Stimulated activated CD4-positive, alpha-beta T cell treated with anti-CD3 and anti-CD28 coated beads, Interleukin-2, amount 100 ng/mL, for 48 hours (primary cell): ENCODE measurements around the gene PFN1.
A peak's percentile ranks its signal among the peaks of the same experiment; 100 is the strongest.
"Not testable (repeated sequence)": the region's sequence is repeated elsewhere in the genome, so short reads cannot be mapped to it uniquely, and the experiment has no call there.

Experiments
- DNase-seq, 2 donors: peaks; one replicate each; pipeline ENCODE4 v3.0.0-alpha.2; 2020

Gene PFN1

GRCh38 chr17:4945176-4945943, 3.0 kb downstream of the PFN1 start:
- DNase-seq, result peak; percentile 79 to 82

- peak in 1 of 2 donors; percentile 44 for DNase-seq
Measured at GRCh38 chr17:4944554-4945175, 3.7 kb downstream of the PFN1 start.

- peak in 1 of 2 donors; percentile 44 for DNase-seq
Measured at GRCh38 chr17:4944163-4944553, 4.2 kb downstream of the PFN1 start.

GRCh38 chr17:4942760-4943508, 5.4 kb downstream of the PFN1 start:
- no peak for DNase-seq

GRCh38 chr17:4941319-4941610, 7.1 kb downstream of the PFN1 start:
- no peak for DNase-seq

- DNase-seq, result no peak
Measured at GRCh38 chr17:4940555-4941318, 7.6 kb downstream of the PFN1 start.

- peak; percentile 89 to 94 for DNase-seq
Measured at GRCh38 chr17:4939796-4940554, 8.4 kb downstream of the PFN1 start, which contains the start of the genes RNF167 and SLC25A11. TSS of gene RNF167 (plus strand) at chr17:4940268. CDS start at chr17:4940910, 642 bp downstream. TSS of gene SLC25A11 (minus strand) at chr17:4940046. CDS start at chr17:4939910, 136 bp downstream.

GRCh38 chr17:4939546-4939795, 8.9 kb downstream of the PFN1 start:
- no peak for DNase-seq

- DNase-seq, result no peak
Measured at GRCh38 chr17:4938688-4939545, 9.4 kb downstream of the PFN1 start.

GRCh38 chr17:4938069-4938491, 10.2 kb downstream of the PFN1 start:
- DNase-seq, result no peak

- DNase-seq, result no peak
Measured at GRCh38 chr17:4937553-4937952, 10.8 kb downstream of the PFN1 start.

GRCh38 chr17:4936436-4936835, 11.9 kb downstream of the PFN1 start:
- DNase-seq, result no peak

GRCh38 chr17:4935650-4936049, 12.7 kb downstream of the PFN1 start:
- DNase-seq, result no peak

- no peak for DNase-seq
Measured at GRCh38 chr17:4934173-4934979, 14.0 kb downstream of the PFN1 start.

- DNase-seq, result no peak
Measured at GRCh38 chr17:4933646-4934045, 14.7 kb downstream of the PFN1 start.

- DNase-seq, result no peak
Measured at GRCh38 chr17:4932756-4933155, 15.6 kb downstream of the PFN1 start.

GRCh38 chr17:4931963-4932362, 16.4 kb downstream of the PFN1 start, which contains the start of gene GP1BA:
TSS of gene GP1BA (plus strand) at chr17:4932277. CDS start at chr17:4932605, 328 bp downstream.
- DNase-seq, result no peak

GRCh38 chr17:4928881-4929280, 19.4 kb downstream of the PFN1 start:
- DNase-seq, result no peak

GRCh38 chr17:4926577-4927335, 21.6 kb downstream of the PFN1 start:
- not testable (repeated sequence) for DNase-seq

- no peak for DNase-seq
Measured at GRCh38 chr17:4921320-4921719, 27.0 kb downstream of the PFN1 start.
